Esophagus squamous epithelium (tissue), 4 donors: ENCODE data around the gene TBRG4.

Source experiments
- CTCF ChIP-seq, 6 experiments: fragments of 450-650 bp in 4 of 6; fragments of 200-600 bp in 2 of 6; sonication (generic) in 2 of 6; IDR thresholded peaks; one replicate each; pipeline ENCODE4 v1.5.1; 2016 to 2019; ENCODE audit warnings: antibody characterized with exemption in 6 of 6, mild to moderate bottlenecking in 4 of 6, moderate library complexity in 4 of 6
- POLR2A ChIP-seq, 4 donors: fragments of 450-650 bp; IDR thresholded peaks; one replicate each; pipeline ENCODE4 v1.6.1; 2017; ENCODE audit warnings: antibody characterized with exemption in 4 of 4, mild to moderate bottlenecking in 4 of 4, moderate library complexity in 3 of 4

- TF ChIP-seq CTCF (IDR thresholded peaks at IDR 0.05), result no peak
- TF ChIP-seq POLR2A (IDR thresholded peaks at IDR 0.05), result no peak
Observed at GRCh38 chr7:45080265-45080957, 31.1 kb downstream of the TBRG4 start.
